Left hindlimb (tissue), 1 donor: ENCODE measurements around the gene SEMA4D.
"Not testable (repeated sequence)": the region's sequence is repeated elsewhere in the genome, so short reads cannot be mapped to it uniquely, and the experiment has no call there.

Experiments
- DNase-seq: peaks from one replicate; pipeline ENCODE4 v3.0.0-alpha.2; 2018

Gene SEMA4D

GRCh38 chr9:89380437-89381307 is 117.2 kb downstream of the SEMA4D start:
- DNase-seq: no peak

GRCh38 chr9:89379508-89380115 is 118.3 kb downstream of the SEMA4D start:
- no peak for DNase-seq

GRCh38 chr9:89379031-89379430 is 118.9 kb downstream of the SEMA4D start:
- DNase-seq: no peak

GRCh38 chr9:89378541-89378940 is 119.4 kb downstream of the SEMA4D start:
- no peak for DNase-seq

- no peak for DNase-seq
Observed at GRCh38 chr9:89377411-89377810, 120.5 kb downstream of the SEMA4D start.

- DNase-seq: no peak
Observed at GRCh38 chr9:89376741-89377351, 121.1 kb downstream of the SEMA4D start.

- no peak for DNase-seq
Observed at GRCh38 chr9:89376286-89376685, 121.6 kb downstream of the SEMA4D start.

GRCh38 chr9:89375191-89375760 is 122.6 kb downstream of the SEMA4D start:
- DNase-seq: no peak

GRCh38 chr9:89374176-89374575 is 123.7 kb downstream of the SEMA4D start:
- no peak for DNase-seq

- no peak for DNase-seq
Observed at GRCh38 chr9:89372979-89373378, 124.9 kb downstream of the SEMA4D start.

- no peak for DNase-seq
Observed at GRCh38 chr9:89372230-89372816, 125.6 kb downstream of the SEMA4D start.

- DNase-seq: not testable (repeated sequence)
Observed at GRCh38 chr9:89371791-89372190, 126.1 kb downstream of the SEMA4D start.

GRCh38 chr9:89370593-89370992 is 127.3 kb downstream of the SEMA4D start:
- DNase-seq: no peak

GRCh38 chr9:89368978-89369377 is 128.9 kb downstream of the SEMA4D start:
- no peak for DNase-seq

- no peak for DNase-seq
Observed at GRCh38 chr9:89368550-89368949, 129.4 kb downstream of the SEMA4D start.

GRCh38 chr9:89367726-89368437 is 130.0 kb downstream of the SEMA4D start:
- DNase-seq: no peak

- DNase-seq: no peak
Observed at GRCh38 chr9:89367281-89367680, 130.6 kb downstream of the SEMA4D start.

- DNase-seq: no peak
Observed at GRCh38 chr9:89366711-89367110, 131.2 kb downstream of the SEMA4D start.

GRCh38 chr9:89365532-89365912 is 132.4 kb downstream of the SEMA4D start:
- DNase-seq: no peak

GRCh38 chr9:89364666-89365531 is 133.0 kb downstream of the SEMA4D start:
- no peak for DNase-seq

- DNase-seq: no peak
Observed at GRCh38 chr9:89363921-89364665, 133.8 kb downstream of the SEMA4D start.
